Measurements from ENCODE around the gene SHB.

- TF ChIP-seq CTCF (IDR thresholded peaks at IDR 0.05 in 8 of 11, conservative IDR thresholded peaks at IDR 0.05 in 3 of 11) (no peak), POLR2A (IDR thresholded peaks at IDR 0.05) (no peak)
These were observed 62.9 kb downstream of the SHB start for GRCh38 chr9:38006163-38006562.
